Pancreas (tissue), 10 donors: ENCODE measurements around the gene TEK. TPM values are rescaled to one million over a fixed set of nuclear protein-coding genes. Genes with fewer than 3 reads are reported as not detected.
A peak's percentile ranks its signal among the peaks of the same experiment; 100 is the strongest.

Source experiments
- ATAC-seq, 4 donors: fragments of 200-7000 bp; cut with Tn5 transposase; one replicate each; pipeline versions ENCODE4 v1.8.0 to v1.9.1; 2020; ENCODE audit warnings: mild to moderate bottlenecking in 4 of 4, moderate library complexity in 4 of 4
- DNase-seq, 6 donors: peaks; one replicate each; pipeline ENCODE4 v3.0.0-alpha.2; 2020
- FAIRE-seq: peaks from 2 replicates; lab custom pipeline; 2012; peaks lifted over from hg19 to GRCh38; lab: Jason Lieb, UNC
- H3K27ac ChIP-seq, 4 donors: fragments of 200-600 bp; sonication (generic); 1 replicate in 3 of 4; 2 replicates in 1 of 4; pipeline versions ENCODE4 v1.5.0 to v1.8.0; 2020
- H3K27me3 ChIP-seq, 4 donors: fragments of 200-600 bp; one replicate each; pipeline ENCODE4 v1.8.0; 2021
- H3K36me3 ChIP-seq, 3 donors: fragments of 200-600 bp; sonication (generic) in 1 of 3; one replicate each; pipeline versions ENCODE4 v1.5.0 to v1.8.0; 2020 to 2021
- H3K4me1 ChIP-seq, 3 donors: fragments of 200-600 bp; one replicate each; pipeline ENCODE4 v1.8.0; 2021
- H3K4me3 ChIP-seq, 4 donors: fragments of 200-600 bp; sonication (generic) in 2 of 4; one replicate each; pipeline versions ENCODE4 v1.5.0 to v1.8.0; 2020 to 2021
- H3K9me3 ChIP-seq, 4 donors: fragments of 200-600 bp; one replicate each; pipeline ENCODE4 v1.8.0; 2021
- CTCF ChIP-seq, 4 donors: fragments of 200-600 bp; sonication (generic) in 3 of 4; IDR thresholded peaks; one replicate each; pipeline versions ENCODE4 v1.5.0 to v1.8.0; 2021; ENCODE audit warnings: antibody characterized with exemption in 4 of 4
- WGBS, 2 donors: extraction: QIAGEN DNeasy Blood & Tissue Kit; methylation state at CpG; one replicate each; pipeline ENCODE4 v1.1.7; 2013; 5-methylcytosine and 5-hydroxymethylcytosine counted together
- intact Hi-C, 3 donors: fragments of 100-400 bp; cut with DNase I; formaldehyde crosslinking; loops; one replicate each; pipeline versions ENCODE4 v1.11.1 to v1.14.2; 2022
- polyA plus RNA-seq, 2 donors: library from polyadenylated mRNA; stranded (reverse); fragments of 200-250 nt; gene quantifications; one replicate each; pipeline ENCODE4 v1.2.3, GENCODE V29; 2013
- total RNA-seq, 6 donors: library from RNA; stranded (reverse); fragmentation: NEBNext Ultra II Directional in 4 of 6; extraction: Animal tissue kit (Norgen Biotek cat#: 25700) in 4 of 6; gene quantifications; one replicate each; pipeline versions ENCODE4 v1.2.1 to v1.2.4, GENCODE V29; 2021 to 2023
- donor health status: healthy with polysubstance abuse.
- donor health status: DM: no; HTN: no; CAD: no; lungs with moderate emphysema.
- donor health status: DM: no; HTN: no; CAD: no.
- donor health status: control.
- donor health status: control.
- donor health status: Bipolar disorder and iron deficiency.
- donor health status: DM: yes; HTN: yes; CAD: no.
- donor health status: DM: no; HTN: no; CAD: no.
- donor health status: DM: no; HTN: no; CAD: no.
- donor health status: DM: yes; HTN: yes; CAD: no.

Gene TEK
- total and polyA plus RNA-seq, 8 donors: 0.91 to 3.8 (median 1.9) TPM

- H3K4me3 ChIP-seq: no peak overlapping the region
- H3K36me3 ChIP-seq: no peaks in the 10 kb centered on the region
- no peaks in the 10 kb centered on the region for H3K4me1 ChIP-seq
- FAIRE-seq (no peak), DNase-seq (no peak), ATAC-seq (no peak)
- no peaks in the 10 kb centered on the region for H3K27me3 ChIP-seq
- H3K9me3 ChIP-seq: no peaks in the 10 kb centered on the region
- H3K27ac ChIP-seq: no peak overlapping the region
- TF ChIP-seq CTCF (IDR thresholded peaks at IDR 0.05): no peak
- intact Hi-C loops: no loop called here
- WGBS, 2 donors: 85 to 90% methylated on average over 3 of the region's 3 CpGs
These were observed 87.4 kb downstream of the TEK start for GRCh38 chr9:27196383-27196782.

- ATAC-seq: peak in 2 of 4 donors; percentile 18 to 41
- Histone ChIP-seq H3K4me1 (no peaks in the 10 kb centered on the region), H3K4me3 (no peak overlapping the region), H3K27me3 (no peaks in the 10 kb centered on the region), H3K27ac (no peak overlapping the region), H3K36me3 (no peaks in the 10 kb centered on the region), H3K9me3 (no peaks in the 10 kb centered on the region)
- DNase-seq: no peak
- intact Hi-C loops: no loop called here
- FAIRE-seq: no peak
- no peak for TF ChIP-seq CTCF (IDR thresholded peaks at IDR 0.05)
These were observed 89.2 kb downstream of the TEK start for GRCh38 chr9:27198190-27198589.

- no peak overlapping the region for H3K27ac ChIP-seq
- H3K9me3 ChIP-seq: no peaks in the 10 kb centered on the region
- no peaks in the 10 kb centered on the region for H3K27me3 ChIP-seq
- H3K4me1 ChIP-seq: no peaks in the 10 kb centered on the region
- ATAC-seq (no peak), FAIRE-seq (no peak), DNase-seq (no peak)
- no peaks in the 10 kb centered on the region for H3K36me3 ChIP-seq
- H3K4me3 ChIP-seq: no peak overlapping the region
- 86 to 87% methylated on average over 2 of the region's 2 CpGs for WGBS, 2 donors
- TF ChIP-seq CTCF (IDR thresholded peaks at IDR 0.05): no peak
- intact Hi-C loops: no loop called here
These were observed 93.0 kb downstream of the TEK start for GRCh38 chr9:27202056-27202455.

- Histone ChIP-seq H3K4me1 (no peaks in the 10 kb centered on the region), H3K4me3 (no peak overlapping the region), H3K27ac (no peak overlapping the region), H3K36me3 (no peaks in the 10 kb centered on the region), H3K27me3 (no peaks in the 10 kb centered on the region), H3K9me3 (no peaks in the 10 kb centered on the region)
- ATAC-seq: no peak
- DNase-seq: no peak
- FAIRE-seq: no peak
- 62 to 74% methylated on average over 3 of the region's 3 CpGs for WGBS, 2 donors
- TF ChIP-seq CTCF (IDR thresholded peaks at IDR 0.05): no peak
- intact Hi-C loops: no loop called here
These were observed 94.8 kb downstream of the TEK start for GRCh38 chr9:27203783-27204182.

- Histone ChIP-seq H3K4me3 (no peak overlapping the region), H3K27ac (no peak overlapping the region), H3K27me3 (no peaks in the 10 kb centered on the region), H3K9me3 (no peaks in the 10 kb centered on the region), H3K36me3 (no peaks in the 10 kb centered on the region), H3K4me1 (no peaks in the 10 kb centered on the region)
- ATAC-seq (no peak), DNase-seq (no peak), FAIRE-seq (no peak)
- intact Hi-C loops: no loop called here
- WGBS, 2 donors: 76 to 80% methylated on average over 4 of the region's 4 CpGs
- no peak for TF ChIP-seq CTCF (IDR thresholded peaks at IDR 0.05)
These were observed 95.6 kb downstream of the TEK start for GRCh38 chr9:27204578-27204977.
